ENCODE measurements around the gene IFTAP.

- TF ChIP-seq CTCF (IDR thresholded peaks at IDR 0.05): no peak
- TF ChIP-seq POLR2A (IDR thresholded peaks at IDR 0.05): no peak
These were observed 21.5 kb downstream of the IFTAP start for GRCh38 chr11:36615826-36616225.
